Measurements from ENCODE around the gene EFCAB8.

EFCAB8 gene

GRCh38 chr20:32991383-32991782 lies 132.7 kb downstream of the EFCAB8 start:
- DNase-seq = no peak

GRCh38 chr20:32991792-32992641 lies 133.3 kb downstream of the EFCAB8 start:
- DNase-seq = no peak

DNA sequence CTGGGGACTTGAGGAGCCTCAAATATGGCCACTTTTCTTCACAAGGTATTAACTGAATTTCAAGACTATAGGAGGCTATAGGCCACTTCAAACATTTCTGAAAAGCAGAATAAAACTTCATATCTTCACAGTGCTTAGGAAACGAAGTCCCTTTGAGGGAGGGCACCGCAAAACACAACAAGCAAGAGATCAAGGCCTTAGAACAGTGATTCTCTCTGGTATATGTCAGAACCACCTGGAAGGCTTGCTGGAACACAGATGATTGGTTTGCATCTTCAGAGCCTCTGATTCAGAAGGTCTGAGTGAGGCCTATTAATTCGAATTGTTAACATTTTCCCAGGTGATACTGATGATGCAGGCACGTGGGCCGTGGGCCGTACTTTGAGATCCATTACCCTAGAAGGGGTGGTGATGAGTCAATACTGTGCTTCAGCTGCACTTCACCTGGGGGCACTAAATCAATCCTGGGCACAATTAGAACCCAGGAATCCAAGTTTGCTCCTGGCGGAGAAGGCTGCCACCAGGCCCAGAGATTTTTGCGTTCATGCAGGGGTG lies 134.8 kb downstream of the EFCAB8 start:
- DNase-seq = no peak

GRCh38 chr20:32995802-32996201 lies 137.1 kb downstream of the EFCAB8 start:
- DNase-seq = no peak

DNA sequence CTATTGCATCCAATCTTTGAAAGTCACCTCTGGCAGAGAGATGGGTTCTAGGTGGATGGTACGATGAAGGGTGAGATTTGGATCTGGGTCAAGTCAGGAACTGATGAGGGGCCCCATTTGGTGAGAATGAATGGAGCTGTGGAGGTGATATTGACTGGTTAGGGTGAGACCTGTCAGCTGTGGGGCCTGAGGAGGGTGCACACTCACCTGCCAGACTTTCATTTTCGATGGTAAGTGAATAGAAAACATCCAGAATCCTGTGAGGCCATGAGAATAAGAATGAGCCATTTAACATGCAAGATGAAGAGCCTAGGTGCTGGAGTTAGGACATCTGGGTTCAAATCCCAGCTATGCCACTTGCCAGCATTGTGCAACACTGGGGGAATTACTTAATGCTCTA lies 138.7 kb downstream of the EFCAB8 start:
- no peak for DNase-seq

GRCh38 chr20:32999603-33000250 lies 141.0 kb downstream of the EFCAB8 start:
- no peak for DNase-seq

GRCh38 chr20:33000802-33001466 lies 142.2 kb downstream of the EFCAB8 start:
- no peak for DNase-seq

DNA sequence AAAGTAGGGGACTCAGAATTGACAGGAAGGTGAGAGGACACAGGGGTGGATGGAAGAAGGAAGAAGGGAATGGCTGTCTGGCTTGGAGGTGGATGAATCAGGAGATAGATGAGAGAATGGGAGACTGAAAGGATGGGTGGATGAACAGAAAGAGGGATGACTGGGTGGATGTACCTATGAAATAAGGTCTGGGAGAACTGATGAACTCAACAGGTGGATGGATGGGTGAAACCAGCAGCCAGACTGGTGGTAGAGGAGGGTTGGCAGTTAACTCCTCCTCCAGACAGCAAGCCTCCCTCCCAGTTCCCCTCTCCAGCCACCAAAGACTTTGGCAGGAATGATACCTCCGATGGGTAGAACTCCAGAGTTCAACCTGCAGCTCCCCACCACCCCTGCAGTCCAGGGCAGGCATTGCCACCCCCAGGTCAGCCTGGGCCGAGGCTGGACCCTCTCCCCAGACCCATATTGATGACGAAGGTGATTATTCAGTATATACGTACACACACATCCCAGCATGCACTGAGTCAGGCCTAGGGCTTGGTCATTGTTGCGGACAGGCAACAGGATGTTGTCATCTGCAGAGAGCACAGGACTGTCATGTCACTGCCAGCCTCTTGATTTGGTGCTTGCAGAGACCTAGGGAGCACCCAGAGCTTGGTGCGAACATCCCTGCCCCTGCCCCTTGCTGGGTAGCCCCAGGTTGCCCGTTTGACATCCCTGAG lies 143.5 kb downstream of the EFCAB8 start:
- no peak for DNase-seq

- DNase-seq = no peak
Observed at GRCh38 chr20:33004141-33004751, 145.5 kb downstream of the EFCAB8 start, which contains the start of gene SUN5. TSS of gene SUN5 (minus strand) at chr20:33004433. CDS start at chr20:33004340, 93 bp downstream.

DNA sequence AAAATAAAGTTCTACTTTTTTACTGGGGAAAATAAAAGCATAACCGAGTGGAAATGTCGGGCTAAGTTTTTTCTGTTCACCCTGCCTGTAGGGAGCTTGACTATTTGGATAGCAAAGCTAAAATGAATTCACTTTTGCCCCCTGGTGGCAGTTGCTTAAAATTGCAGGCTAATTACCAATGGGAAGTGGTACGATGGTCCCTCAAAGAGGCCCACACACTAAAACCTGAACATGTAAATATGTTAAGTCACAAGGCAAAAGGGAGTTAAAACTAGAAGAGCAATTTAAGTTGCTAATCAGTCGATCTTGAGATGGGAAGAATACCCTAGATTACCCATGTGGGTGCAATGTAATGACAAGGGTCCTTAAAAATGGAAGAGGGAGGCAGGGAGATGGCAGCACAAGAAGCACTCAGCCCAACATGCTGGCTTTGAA lies 146.4 kb downstream of the EFCAB8 start:
- no peak for DNase-seq

GRCh38 chr20:33005908-33006775 lies 147.4 kb downstream of the EFCAB8 start:
- DNase-seq = no peak

DNA sequence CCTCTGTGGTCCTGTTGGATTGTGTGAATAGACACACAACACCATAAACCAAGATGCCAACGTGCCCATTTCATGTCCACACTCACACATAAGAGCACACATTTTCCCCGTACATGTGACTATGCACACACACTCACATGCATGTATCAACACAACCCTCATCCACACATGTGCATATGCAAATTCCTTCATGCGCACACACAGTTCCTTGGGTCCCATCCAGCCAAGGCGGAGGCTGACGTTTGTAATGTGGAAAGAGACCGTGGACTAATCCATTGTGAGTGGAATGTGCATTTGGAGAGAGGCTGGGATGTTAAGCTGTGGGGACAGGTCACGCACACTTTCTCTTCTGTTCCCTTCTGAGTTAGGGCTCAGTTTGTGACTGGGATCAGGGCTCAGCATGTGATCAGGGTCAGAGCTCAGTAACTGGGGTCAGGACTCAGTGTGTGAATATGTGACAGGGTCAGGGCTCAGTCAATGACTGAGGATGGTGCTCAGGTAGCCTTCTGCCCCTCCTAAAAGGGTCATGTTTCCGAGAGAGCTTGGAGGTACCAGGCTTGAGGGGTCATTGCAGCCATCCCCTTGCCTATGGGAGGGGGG lies 148.2 kb downstream of the EFCAB8 start:
- DNase-seq = no peak

- DNase-seq = no peak
Observed at GRCh38 chr20:33007376-33008335, 148.9 kb downstream of the EFCAB8 start, which contains the start of gene BPIFB2. TSS of gene BPIFB2 (plus strand) at chr20:33007704. CDS start at chr20:33008575, 871 bp downstream.

- no peak for DNase-seq
Observed at GRCh38 chr20:33008336-33009213, 149.9 kb downstream of the EFCAB8 start.

- no peak for DNase-seq
Observed at GRCh38 chr20:33009214-33010132, 150.8 kb downstream of the EFCAB8 start.

- no peak for DNase-seq
Observed at GRCh38 chr20:33010133-33010504, 151.4 kb downstream of the EFCAB8 start.
